Subcutaneous preadipocyte (primary cell): ENCODE data around the gene UBE2H. TPM values are rescaled to one million over a fixed set of nuclear protein-coding genes. Genes with fewer than 3 reads are reported as not detected.

Experiments used
- small RNA-seq: library from RNA; depleted of rRNA; stranded (forward); fragments of <200 nt; gene quantifications from one replicate; pipeline ENCODE3, GENCODE V24; 2012
- total RNA-seq: library from RNA; depleted of rRNA; stranded (reverse); fragments of >200 nt; gene quantifications from 2 replicates; pipeline ENCODE4 v1.2.3, GENCODE V29; 2012

The UBE2H gene
- 31.9 and 35.3 TPM in 2 replicates for total RNA-seq

GRCh38 chr7:129952653-129953560 is at the start of gene UBE2H:
Gene UBE2H, minus strand, starts transcription at chr7:129952960. Its CDS starts 405 bp downstream, at chr7:129952555.

Small RNA genes lying within 50 kb of the gene (small RNA-seq; reads per million reads assigned to genes)
- not detected for gene RF00019

Other genes starting within 250 kb of the UBE2H start
- 11.0 and 14.7 TPM in 2 replicates for gene ZC3HC1, start 98.4 kb upstream of the UBE2H start, total RNA-seq
- 23.5 and 26.6 TPM in 2 replicates for gene KLHDC10, start 117.6 kb upstream of the UBE2H start, total RNA-seq